Forelimb muscle (tissue), 1 donor: ENCODE results near the gene HINT3. TPM values are rescaled to one million over a fixed set of nuclear protein-coding genes. Genes with fewer than 3 reads are reported as not detected.
"Not testable (repeated sequence)": the region's sequence is repeated elsewhere in the genome, so short reads cannot be mapped to it uniquely, and the experiment has no call there.

Experiments
- DNase-seq: peaks from one replicate; pipeline ENCODE4 v3.0.0-alpha.2; 2013; ENCODE audit warnings: low read depth
- polyA plus RNA-seq: library from polyadenylated mRNA; unstranded; fragments of 120-200 nt; gene quantifications from one replicate; pipeline ENCODE4 v1.2.1, GENCODE V29; 2013; ENCODE audit not compliant: insufficient read length

The HINT3 gene
- polyA plus RNA-seq, 1 donor = 30.0 TPM

DNA sequence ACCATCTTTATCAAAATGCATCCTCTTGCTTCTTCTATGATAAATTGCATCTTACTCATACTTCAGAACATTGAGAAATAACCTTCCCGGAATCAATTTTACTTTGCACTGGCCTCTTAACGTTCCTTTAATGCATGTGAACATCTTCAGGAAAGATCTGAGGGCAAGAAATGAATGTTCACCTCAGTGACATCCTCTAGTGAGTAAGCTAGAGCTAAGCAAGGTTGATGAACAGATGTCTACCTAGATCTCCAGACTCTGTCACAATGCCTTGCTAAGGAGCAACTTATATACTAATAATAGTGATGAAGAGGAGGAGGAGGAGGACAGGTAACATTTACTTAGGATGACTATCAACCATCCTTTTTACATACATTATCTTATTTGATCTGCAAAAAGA, 16.8 kb upstream of the HINT3 start:
- DNase-seq = no peak

DNA sequence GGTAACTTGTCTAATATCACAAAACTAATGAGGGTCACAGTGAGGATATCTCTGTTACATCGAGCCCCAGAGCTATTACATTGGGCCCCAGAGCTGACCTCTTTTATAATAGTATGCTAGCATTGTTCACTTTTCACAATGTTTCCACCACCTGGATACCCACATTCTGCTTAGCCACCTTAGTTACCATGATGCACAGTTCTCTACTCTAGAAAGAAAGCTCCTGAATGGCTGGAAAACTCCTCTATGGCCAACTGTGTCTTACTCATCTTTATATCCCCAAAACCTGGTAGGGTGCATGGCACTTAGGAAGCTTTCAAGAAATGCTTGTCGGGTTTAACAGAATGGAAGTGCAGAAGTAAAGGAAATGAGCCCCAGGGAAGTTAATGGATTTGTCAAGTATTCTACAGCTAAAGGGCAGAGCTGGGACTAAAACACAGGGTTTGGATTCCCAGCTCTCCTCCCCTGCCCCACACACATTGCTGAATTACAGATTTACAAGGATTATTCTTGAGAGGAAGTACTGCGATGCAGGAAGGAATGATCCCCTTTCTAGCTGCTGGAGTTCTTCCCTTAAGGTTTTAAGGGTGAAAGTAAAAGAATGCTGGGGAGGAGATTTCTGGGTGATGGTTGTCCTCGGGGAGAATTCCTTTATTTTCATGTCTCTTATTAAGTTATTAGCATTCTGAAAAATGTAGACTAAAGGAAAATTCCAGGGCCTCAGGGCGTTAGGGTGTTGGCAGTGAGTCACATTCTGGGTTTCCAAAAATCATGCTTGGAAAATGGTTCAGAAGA, 16.1 kb upstream of the HINT3 start:
- DNase-seq = no peak

DNA sequence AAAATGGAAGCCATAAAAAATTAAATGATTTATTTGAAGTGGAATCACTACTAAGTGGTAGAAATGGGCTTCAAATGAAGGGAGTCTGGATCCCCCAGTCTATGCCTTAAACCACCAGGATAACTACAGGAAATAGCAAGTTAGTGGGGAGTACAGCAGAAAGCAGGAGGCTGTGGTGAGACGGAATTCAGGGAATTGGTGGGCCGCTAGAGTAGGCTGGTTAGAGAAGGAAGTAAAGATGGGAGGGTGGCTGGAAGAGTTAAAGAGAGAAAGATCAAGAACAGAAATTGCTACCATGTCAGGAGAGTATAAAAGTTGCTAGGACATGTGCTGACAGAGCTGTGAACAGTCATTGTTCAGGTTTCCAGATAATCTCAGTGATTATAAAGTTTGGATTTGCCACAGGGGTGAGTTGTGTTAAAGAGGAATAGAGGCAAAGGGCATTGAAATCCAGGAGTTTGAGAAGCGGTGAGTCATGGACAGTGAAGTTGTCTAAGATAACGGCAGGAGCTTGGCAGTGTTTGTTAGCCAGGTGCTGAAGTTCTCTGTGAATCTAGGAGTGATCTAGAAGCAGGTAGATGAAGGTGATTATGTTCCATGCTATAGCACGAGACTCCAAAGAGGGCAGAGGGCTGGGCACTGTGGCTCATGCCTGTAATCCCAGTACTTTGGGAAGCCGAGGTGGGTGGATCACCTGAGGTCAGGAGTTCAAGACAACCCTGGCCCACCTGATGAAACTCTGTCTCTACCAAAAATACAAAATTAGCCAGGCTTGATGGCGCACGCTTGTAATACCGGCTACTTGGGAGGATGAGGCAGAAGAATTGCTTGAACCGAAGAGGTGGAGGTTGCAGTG, 13.7 kb upstream of the HINT3 start:
- no peak for DNase-seq

DNA sequence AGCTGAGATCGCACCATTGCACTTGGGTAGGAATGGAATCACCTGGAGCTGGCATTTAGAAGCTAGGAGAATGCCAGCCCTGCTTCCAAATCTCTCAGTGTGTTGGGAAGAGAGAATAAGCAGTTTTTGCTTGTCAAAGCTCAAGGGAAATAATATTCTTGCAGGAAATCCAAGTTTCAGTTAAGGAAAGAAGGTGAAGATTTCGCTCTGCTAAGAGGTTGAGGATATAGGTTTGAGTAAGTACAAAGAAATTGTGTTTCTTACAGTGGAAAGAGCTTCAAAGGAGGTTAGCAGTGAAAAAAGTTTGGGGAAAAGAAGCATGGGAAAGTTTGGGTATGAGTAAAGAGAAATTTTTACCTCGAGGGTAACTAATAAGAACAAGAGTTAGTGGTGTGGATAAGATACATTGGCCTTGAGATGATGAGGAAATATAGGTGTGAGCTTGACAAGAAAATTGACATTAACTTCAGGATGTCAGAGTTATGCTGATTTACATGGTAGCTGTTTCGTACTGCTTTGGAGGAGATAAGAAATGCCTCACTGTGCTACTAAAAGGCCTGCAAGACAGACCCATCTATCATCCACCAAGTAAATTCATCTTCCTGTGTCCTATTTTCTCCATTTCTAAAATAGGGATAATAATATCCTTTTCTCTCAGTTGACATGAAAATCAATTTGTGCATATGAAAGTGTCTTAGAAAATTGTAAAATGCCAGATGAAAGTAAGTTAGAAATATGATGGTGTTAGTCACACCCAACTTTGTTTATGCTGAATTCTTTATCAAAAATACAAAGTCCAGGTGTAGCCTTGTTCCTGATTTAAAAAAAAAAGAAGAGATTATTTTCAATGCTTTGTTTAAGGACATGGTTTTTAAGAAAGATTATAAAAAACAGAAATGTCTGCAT, 12.8 kb upstream of the HINT3 start:
- DNase-seq = no peak

DNA sequence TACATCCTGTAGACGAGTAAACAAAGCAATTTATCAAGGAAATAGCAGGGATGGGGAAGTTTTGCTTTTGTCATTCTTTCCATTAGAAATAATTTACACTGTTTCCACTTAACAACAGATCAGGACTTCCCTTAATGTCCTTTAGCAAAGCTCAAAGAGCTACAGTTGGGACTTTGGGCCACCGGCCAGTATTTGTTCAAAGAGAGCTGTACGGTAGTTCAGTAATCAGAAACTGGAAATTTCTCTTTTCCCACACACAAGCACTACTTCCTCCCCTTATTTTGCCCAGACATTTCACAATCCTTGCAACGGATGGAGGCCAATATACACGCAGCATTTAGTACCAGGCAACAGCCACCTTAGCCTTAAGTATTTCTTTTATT, 12.1 kb upstream of the HINT3 start:
- DNase-seq = no peak

DNA sequence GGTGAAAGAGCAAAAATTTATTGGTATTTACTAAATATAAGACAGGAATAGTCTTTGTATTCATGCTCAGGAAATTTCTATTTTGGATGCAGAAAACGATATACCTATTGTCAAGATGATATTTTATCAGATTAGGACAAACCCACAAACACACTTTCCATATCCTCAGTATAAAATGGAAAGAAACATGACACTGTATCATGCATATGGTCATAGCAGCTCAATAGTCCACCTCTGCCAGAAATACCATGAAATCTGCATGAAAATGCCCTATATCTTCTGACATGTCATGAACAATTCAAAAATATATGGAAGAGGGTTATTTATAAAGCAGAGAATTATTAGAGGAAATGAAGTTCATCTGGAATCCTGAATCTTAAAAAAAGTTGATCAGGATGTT, 11.7 kb upstream of the HINT3 start:
- no peak for DNase-seq

DNA sequence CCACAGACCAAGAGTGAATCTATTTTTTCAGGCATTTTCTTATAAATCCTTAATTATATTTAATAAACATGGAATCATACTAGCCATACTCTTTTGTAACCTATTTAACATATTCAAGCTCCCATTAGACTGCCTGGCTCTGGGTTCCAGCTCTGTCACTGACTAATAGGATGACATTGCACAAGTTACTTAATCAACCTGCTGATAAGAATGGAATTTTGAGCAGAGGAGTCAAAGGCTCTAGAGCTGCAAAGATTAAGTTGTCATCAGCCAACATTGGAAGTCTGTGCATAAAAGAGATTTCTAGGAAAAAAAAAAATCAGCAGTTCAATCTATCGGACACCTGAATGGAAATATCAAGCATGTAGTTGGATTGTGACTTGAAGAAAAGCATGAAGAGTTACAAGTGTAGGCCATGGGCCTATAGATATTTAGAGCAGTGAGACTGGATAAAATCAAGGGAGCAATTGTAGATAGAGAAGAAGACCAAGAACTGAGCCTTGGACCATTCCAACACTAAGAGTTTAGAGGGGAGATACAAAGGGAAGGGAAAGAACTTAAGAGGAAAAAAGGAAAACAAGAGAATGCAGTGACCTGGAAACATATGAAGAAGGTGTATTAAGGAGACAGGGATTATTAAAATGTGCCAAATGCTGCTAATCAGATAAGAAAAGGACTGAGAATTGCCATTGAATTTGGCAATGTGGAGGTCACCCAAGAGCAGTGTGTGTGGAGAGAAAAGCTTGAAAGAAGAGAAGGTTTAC, 11.0 kb upstream of the HINT3 start:
- DNase-seq = no peak

DNA sequence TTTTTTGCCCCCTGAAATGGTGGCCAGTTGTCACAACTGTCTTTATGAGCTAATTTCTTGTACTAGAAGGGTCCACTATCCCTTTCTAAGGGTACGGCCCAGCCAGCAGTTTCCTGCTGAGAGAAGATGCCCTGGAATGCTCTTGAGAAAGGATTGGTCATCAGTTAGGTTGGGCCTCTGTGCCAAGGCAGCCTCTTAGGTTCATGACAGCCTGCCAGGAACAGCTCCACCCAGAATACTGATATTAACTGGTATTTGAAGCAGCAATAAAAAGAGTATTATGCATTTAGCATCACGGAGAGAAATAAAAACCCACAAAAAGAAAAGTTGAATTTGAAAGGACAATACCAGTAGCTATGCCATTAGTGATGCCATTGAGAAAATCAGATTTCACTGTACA, 9.0 kb upstream of the HINT3 start:
- DNase-seq = no peak

DNA sequence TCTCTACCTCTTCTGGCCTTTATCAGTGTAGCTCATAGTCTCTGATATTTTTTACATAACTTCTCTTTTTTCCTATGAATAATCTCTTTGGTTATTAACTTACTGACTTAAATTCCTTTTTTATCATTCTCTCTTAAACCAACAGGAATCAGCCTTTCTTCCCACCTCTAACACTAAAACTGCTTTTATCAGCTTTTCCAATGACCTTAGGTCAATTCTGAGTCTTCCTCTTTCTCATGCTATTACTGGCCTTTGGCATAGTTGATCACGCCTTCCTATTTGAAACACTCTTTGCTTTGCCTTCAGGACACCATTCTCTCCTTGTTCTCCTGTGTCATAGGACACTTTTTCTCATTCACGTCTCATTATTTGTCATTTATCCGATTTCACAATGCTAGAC, 8.1 kb upstream of the HINT3 start:
- no peak for DNase-seq

DNA sequence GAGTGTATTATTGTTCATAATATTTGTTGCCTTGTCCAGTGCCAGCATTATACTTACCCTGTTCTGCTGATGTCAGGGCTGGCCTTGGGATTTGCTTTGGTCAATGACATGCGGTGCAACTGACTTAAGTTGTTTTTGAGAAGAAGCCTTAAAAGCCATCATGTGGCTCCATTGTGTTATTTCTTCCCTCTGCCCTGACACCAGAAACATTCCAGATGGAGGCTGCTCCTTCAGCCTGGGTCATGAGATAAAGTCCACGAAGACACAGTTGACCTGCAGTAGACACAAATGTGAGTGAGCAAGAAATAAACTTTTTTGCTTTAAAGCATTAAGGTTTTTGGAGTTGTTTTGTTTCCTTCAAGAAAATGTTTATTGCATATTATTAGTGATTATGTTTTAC, 7.5 kb upstream of the HINT3 start:
- no peak for DNase-seq

DNA sequence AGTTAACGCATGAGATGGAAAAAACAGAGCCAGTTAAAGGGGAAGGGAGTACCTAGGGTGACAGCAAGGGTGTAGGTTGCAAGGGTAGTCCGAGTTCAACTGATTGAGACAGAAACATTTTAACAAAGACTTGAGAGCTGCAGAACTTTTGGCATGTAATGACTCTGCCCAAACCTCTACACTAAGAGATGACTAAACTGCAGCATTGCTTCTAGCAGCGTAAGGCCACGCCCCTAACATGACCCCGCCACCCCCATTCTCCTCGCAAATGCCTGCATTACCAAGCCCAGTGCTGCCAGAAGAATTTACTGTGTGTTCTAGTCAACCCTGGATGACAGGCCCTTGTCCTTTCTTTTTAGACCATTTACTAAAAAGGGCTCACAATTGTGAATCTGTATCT, 6.3 kb upstream of the HINT3 start:
- DNase-seq = no peak

DNA sequence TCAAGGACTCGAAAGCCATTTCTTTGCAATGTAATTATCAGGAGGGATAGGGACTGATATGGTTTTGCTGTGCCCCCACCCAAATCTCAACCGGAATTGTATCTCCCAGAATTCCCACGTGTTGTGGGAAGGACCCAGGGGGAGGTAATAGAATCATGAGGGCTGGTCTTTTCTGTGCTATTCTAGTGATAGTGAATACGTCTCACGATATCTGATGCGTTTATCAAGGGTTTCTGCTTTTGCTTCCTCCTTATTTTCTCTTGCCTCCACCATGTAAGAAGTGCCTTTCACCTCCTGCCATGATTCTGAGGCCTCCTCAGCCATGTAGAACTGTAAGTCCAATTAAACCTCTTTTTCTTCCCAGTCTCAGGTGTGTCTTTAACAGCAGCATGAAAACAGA, 5.9 kb upstream of the HINT3 start:
- DNase-seq = not testable (repeated sequence)

DNA sequence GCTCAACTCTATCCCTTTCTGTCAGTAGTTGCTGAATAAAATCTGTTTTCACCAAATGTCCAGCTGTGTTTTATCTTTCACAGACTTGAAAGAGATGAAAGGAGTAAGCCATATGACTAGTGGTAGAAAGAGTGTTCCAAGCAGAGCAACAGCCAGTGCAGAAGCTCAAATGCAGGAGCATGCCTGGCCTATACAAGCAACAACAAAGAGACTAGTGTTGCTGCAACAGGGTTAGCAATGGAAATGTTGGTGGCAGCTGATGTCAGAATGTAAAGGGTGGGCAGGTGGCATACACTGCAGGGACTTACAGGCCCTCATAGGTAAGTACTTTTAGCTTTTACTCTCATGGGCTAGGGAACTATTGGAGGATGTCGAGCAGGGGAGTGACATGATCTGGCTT, 5.2 kb upstream of the HINT3 start:
- no peak for DNase-seq

DNA sequence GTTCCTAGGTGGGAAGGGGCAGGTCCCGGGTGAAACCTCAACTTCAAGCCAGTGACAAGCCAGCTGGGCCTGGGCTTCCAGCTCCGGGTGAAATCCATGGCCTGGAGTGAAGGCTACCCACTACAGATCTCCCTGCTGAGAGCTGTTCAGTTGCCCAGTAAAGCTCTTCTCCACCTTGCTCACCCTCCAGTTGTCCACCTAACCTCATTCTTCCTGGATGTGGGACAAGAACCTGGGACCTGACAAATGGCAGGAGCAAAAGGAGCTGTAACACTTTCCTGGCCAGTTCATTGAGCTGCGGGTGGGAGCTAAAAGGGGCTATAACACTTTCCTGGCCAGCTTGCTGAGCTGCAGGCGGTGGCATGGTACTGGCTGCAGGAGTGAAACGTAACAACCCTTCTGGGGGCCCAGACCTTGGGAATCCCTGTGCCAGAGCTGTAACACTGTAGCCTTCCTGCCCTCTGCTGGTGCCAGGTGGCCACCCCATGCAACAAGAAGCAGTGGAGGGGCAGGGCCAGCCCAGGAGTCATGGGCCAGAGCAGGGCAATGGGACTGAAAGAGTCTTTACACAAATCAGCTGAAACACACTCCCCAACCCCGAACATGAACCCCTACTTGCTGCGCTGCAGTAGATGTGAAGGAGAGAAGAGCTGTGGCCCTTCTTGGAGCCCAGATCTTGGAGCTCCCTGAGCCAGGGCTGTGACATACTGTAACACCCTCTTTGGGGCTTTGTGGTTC, 3.6 kb upstream of the HINT3 start:
- DNase-seq = no peak

DNA sequence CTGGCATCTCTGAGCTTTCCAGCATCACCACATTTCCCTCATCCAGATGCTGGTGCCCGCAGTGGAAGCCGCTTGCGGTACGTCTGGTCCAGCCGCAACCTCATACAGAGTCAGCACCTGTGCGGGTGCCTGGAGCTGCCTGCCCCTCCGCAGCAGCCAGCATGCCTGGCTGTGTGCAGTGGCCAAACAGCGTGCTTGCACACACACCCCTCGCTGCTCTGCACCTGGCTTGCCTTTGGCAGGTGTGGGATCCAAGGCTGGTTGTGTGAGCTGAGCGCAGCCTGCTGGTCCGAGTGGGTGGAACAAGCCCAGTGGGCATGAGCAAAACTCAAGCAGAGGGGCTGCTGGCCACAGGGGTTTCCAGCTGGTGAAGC, 3.1 kb upstream of the HINT3 start:
- DNase-seq = no peak

DNA sequence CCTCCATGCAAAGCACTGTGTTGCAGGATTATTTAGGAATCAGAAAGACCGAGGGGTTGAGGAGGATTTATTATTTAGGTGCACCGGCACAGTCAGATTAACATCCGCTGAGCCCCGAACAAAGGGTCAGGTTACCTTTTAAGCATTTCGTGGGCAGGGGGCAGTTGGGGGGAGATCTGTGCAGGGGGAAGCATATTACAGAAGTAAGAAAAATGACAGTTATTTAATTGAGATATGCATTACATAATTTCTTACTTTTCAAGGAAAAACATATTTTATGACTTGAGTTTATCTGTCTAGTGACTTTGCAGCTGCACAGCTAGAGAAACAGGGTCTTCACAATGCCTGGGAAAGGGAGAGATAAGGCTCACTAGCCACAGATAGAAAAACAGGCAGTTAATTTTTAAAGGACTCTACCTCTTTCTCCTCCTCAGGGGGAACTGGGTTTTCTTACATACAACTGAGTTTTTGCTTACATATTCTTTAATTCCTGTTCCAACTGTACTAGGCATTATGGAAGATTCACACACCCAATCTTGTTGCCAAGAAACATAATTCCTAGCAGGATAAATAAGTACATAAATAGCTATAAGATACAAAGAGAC, 1.7 kb upstream of the HINT3 start:
- DNase-seq = no peak

DNA sequence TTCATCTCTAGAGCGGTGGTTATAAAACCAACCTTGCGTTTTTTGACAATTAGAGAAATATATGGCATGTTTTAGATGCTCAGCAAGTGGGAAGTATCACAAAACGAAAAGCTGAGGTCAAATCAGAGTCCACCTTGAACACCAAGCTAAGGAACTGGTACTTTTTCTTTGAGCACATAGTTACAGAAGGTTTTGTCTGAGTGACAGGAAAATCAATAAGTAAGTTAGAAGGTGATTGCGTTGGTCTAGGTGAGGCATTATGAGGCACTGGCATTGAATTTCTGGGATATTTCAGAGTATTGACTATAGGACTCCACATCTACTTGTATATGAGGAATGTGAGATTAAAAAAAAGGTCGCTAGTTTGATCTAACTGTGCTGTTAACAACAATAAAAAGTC, 597 bp upstream of the HINT3 start:
- no peak for DNase-seq

DNA sequence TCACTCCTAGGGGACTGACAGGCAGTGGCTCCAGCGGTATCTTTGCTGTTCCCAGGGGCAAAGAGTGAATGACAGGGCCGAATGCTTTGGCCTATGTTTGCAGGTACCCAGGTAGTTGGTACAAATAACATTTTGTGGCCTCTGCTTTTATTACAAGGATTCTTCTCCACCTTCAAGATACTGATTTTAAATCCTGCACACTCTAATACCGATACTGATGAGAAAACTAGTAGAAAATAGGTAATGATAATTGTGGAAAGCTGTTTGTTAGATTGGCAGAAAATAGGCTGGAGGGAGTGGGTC, 772 bp downstream of the HINT3 start:
- no peak for DNase-seq

DNA sequence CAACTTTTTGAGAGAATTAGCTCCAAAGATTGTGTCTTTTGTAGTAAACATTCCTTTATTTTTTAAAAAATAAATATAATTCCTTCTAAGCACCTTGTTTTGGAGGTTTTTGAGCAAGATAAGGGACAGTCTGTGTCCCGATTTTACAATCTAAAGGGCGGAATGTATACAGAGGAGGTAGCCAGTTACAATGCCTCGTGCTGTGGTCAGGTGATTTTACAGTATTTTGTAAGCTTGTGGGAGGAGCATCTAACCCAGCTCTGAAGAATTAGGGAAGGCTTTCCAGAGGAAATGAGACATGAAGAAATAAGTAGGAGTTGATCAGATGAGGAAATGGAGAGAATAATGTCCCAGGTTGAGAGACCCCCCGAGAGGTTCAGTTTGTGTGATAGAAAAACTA, 1.3 kb downstream of the HINT3 start:
- DNase-seq = no peak

DNA sequence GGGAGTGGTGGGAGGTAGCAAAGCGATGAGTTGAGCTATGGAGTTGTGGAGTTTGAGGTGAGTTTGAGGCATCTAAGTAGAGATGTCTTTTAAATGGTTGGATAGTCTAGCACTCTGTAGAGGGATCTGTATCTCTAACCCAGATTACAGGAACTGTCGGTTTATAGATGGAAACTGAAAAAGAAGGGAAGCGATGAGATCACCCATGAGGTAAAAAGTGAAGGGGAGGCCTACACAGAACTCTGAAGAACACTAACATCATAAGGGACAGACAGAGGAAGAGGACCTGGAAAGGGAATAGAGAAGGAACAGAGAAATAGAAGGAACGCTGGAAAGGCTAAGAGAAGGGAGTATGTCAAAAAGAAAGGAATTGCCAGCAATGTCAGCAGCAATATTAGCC, 2.5 kb downstream of the HINT3 start:
- DNase-seq = no peak

DNA sequence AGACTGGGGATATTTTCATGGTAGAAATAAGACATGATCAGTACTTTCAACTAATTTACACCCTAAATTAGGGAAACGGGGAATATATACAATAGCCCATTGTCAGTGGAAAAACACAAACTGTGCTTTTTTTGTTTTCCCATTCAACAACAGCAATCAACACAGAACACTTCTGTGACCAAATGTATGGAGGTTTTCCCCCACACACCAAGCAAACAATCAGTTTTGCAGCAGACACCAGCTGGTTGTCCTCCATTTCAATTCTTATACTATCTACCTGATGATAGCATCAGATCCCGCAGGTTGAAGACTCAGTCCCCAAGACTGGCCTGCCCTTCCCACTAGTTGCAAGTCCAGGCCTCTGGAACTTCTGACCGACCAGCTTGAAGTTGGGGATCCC, 4.5 kb downstream of the HINT3 start:
- DNase-seq = no peak
